NOMO-1 (cell line): ENCODE data around the gene FOXP1.
"Not testable (repeated sequence)": the region's sequence is repeated elsewhere in the genome, so short reads cannot be mapped to it uniquely, and the experiment has no call there.

Experiments used
- DNase-seq, 2 experiments: peaks; one replicate each; lab custom pipeline; 2025; ENCODE audit not compliant: unreplicated experiment in 2 of 2; lab: John Stamatoyannopoulos, UW

FOXP1 gene

GRCh38 chr3:71454512-71455403 lies 128.8 kb downstream of the FOXP1 start:
- no peak for DNase-seq

- no peak for DNase-seq
Observed at GRCh38 chr3:71453822-71454511, 129.6 kb downstream of the FOXP1 start.

DNA sequence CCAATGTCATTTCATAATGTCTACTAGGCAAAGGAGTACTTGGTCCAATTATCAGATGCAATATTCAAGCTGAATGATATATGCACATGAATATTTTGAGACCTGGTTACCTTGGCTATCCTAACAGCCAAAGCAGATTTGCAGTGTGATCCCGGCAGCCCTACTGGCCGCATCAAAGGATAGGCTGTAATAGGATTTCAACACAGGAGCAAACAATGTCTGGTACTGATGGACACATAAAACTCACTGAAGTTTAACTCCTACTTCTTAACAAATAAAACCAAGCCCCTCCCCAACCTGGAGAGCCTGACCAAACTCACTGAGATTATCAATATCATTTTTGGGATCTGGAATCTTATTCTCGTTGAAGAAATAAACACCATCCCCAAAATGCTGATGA lies 130.2 kb downstream of the FOXP1 start:
- no peak for DNase-seq

GRCh38 chr3:71451812-71452211 lies 131.7 kb downstream of the FOXP1 start:
- no peak for DNase-seq

DNA sequence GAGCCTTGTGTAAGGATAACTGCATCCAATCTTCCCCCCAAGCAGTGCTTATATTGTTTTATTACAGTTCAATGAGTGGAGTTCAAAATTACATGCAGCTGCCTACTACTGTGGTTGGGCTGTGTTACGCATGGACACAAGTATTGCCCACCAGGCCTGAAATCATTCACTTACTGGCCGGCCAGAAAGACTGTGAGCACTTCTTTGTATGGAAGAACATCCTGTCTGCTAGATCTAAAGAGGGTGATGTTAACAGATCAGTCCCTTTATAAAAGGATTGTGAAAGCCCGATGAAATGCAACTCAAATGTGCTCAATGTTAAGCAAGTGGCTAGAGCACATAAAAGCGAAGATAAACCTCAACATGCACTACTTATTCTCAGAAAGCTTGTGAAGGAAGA lies 132.5 kb downstream of the FOXP1 start:
- DNase-seq, result peak in 1 of 2 experiments; percentile 48

DNA sequence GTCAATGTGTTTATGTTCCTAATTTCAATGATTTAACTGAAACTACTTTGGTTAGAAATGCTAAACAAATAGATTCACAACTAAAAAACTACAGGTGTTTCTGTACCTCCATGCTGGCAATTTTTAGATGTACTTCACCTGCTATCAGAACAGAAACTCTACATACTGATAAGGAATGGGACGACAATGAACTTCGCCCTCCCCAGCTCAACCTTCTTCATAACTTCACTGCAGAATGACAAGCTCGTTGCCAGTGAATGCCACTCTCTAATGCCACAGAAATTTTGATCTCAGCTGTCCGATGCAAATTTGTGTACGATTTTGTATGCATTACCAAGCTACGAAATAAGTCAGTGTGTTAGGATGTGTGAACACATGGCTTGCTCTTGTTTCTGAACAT lies 133.4 kb downstream of the FOXP1 start:
- no peak for DNase-seq

GRCh38 chr3:71447803-71448202 lies 135.7 kb downstream of the FOXP1 start:
- peak; percentile 19 to 65 for DNase-seq

DNA sequence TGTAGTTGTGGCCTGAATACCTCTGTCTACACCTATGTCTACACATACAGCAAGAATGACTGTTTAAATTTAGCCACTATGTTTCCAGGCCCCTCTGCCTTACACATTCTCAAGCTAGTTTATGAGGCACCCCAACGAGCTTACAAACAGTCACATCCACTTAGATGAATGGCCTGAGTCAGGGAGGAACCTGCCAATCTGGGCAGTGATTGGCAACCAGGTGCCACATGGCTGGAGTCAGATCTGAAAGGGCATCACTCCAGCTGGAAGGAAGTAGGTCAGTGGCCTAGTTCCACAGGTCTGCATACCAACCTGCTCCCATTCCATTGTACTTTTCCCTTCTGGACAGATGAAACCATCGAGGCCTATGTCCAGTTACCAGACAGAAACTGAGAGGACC lies 136.3 kb downstream of the FOXP1 start:
- no peak for DNase-seq

DNA sequence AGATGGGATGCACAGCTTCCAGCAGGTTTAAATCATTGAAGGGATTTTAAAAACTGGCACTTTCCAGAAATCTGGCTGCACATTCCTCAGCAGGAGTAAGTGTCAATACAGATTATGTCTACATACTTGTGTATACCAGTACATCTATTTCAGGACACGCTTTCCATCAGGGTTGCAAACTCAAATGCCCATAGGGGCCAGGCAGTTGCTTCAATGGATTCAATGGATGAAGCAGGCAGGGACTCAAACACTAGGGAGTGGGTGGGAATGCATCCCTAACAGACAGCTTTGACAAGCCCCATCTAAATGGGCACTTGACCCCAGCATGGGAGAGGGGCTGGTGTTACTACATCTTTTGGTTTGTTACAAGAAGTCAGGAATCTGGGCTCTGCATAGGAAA lies 136.8 kb downstream of the FOXP1 start:
- no peak for DNase-seq

- no peak for DNase-seq
Observed at GRCh38 chr3:71446260-71446659, 137.3 kb downstream of the FOXP1 start.

DNA sequence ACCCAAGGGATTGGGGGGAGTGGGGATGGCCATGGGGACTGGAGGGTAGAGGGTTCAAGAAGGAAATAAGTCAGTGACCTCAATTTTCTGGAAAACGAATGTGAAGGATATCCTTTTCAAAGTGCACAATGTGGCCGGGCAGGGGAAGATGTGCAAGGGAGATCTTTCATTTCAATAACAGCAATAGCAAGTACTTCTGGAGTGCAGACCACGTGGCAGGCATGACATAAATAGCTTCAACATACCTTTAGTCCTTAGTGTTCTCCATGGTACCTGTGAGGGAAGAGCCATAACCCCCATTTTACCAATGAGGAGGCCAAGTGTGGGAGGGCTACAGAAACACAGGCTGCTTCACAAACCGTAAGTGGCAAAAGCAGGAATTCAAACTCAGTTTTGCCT lies 138.7 kb downstream of the FOXP1 start:
- no peak for DNase-seq

DNA sequence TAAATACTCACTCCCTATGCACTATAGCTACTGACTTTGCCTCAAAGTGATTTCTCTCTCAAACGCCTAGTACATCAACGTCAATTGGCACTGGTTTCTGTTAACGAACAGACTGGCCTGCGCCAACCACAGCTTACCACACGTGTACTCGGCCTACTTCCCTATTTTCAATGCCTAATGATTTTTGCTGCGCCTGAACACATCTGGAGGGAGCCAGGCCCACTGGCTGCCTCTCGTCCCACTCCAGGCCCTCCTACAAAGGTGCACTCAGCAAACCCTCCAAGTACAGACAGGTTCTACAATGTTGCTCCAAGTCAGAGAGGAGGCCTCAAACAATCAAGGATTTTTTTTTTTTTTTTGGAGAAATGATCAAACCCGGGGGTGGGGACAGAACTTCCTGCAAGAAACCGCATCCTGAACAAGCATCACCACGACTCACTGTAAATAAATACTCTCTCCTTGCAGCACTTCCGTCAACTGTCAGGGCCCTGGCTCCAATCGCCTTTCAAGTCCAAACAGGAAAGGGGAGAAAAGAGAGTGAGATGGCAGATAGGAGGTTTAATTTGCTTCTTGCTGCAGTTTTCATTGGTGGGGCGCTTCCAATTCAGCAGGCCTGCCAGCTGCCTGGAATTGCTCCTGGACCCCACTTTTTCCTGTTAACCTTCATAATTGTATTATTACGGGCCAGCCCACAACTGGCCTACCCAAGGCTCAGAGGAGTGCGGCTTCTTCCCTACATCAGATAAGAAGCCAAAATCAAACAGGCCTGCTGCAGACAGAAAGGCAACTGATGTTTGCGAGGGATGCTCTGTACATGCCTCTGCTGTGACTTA lies 139.3 kb downstream of the FOXP1 start:
- DNase-seq, result peak; percentile 98 to 99

- DNase-seq, result no peak
Observed at GRCh38 chr3:71443332-71443731, 140.2 kb downstream of the FOXP1 start.

DNA sequence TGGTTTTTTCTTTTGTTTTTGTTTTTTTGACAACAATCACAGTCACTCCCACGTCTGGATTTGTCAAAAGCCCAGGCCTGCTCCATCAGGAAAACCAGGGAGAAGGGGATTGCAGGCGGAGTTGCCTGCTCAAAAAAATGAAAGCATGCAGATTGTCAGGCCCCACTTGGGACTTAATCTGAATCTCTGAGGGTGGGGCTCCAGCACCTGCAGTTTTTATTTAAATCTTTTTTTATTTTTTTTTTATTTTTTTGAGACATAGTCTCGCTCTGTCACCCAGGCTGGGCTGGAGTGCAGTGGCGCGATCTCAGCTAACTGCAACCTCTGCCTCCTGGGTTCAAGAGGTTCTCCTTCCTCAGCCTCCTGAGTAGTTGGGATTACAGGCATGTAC lies 140.9 kb downstream of the FOXP1 start:
- no peak for DNase-seq

GRCh38 chr3:71441925-71442651 lies 141.4 kb downstream of the FOXP1 start:
- DNase-seq, result no peak

GRCh38 chr3:71441217-71441924 lies 142.2 kb downstream of the FOXP1 start:
- no peak for DNase-seq

DNA sequence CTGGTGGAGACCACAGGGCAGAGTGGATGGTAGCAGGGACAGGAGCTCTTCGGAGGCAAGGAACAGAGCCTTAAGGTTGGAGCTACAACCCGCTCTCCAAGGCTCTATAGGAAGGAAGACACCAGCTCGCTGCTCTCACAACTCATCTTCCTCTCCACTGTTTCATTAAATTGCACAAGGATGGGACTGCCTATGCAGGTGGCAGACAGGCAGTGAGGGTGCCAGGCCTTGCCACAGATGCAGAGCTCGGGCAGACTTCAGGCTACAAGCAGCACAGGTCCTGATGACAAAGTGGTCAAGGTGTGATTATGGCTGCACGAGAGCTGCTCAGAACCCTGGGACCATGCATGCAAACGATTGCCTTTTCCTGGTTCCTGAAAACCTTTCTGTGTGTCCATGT lies 144.6 kb downstream of the FOXP1 start:
- no peak for DNase-seq

DNA sequence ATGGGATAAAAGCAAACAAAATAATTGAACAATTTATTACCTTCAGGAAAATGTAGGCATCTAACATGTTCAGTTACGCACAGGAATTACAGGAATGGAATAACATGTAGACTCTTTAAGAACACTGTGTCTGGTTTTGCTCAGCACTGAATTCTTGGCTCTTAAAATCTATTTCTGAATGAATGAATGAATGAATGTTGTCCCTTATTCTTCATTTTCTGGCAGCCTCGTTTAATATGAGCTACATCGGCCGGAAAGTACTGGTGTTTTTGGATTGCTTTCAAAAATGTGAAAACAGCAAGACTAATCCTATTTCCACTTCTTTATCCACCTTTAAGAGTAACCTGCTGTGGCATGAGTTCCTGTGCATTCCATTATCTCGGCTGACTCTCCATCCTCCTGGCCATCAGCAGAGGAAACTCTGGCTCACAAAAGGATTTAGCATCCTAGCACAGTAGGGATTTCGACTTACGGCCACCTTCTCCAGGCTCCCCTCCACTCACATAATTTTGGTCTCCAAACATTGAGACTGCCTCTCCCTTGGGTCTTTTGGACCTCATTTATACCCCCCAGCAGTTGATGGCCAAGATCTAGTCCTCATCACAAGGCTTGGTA lies 145.3 kb downstream of the FOXP1 start:
- DNase-seq, result no peak

DNA sequence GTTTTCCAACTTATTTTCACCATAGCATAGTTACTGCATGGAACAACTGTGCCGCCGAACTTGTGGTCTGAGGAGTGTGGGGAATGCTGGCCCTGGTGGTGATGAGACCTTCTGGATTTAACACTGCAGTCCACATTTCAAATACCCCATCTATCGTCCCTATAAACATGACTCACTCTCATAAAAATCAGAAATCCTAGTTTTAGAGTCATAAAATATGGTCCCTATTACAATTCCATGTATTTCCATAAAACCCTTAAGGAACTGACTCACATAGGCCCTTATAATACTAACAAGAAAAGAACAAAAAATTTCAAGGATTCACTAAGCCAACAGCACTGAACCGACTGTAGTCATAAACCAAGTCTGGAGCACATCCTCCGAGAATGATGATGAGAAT lies 147.2 kb downstream of the FOXP1 start:
- no peak for DNase-seq

DNA sequence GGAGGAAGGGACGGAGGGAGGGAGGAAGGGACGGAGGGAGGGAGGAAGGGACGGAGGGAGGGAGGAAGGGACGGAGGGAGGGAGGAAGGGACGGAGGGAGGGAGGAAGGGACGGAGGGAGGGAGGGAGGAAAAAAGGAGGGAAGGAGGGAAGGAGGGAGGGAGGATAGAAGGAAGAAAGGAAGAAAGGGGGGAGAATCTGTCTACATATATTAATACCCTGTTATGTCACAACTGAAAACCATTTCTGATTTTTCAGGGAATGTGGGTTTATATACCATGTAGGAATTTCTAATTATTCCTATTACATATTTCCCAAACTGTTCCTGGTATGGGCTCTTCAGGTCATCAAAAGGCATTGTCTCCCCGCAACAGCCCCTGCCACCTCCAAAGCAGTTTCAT lies 147.7 kb downstream of the FOXP1 start:
- DNase-seq, result not testable (repeated sequence)
